GM21576 (cell line): ENCODE results near the gene PSMB10.

Experiments
- ATAC-seq: cut with Tn5 transposase; IDR thresholded peaks from one replicate; pipeline ENCODE4 v1.9.1; 2021; ENCODE audit warnings: mild to moderate bottlenecking, moderate library complexity; ENCODE audit not compliant: unreplicated experiment

Gene PSMB10

GRCh38 chr16:67964477-67965131, 28.0 kb upstream of the PSMB10 start:
- ATAC-seq = no peak

- no peak for ATAC-seq
Measured at GRCh38 chr16:67963662-67964321, 27.1 kb upstream of the PSMB10 start.

- ATAC-seq = no peak
Measured at GRCh38 chr16:67963292-67963661, 26.6 kb upstream of the PSMB10 start.

GRCh38 chr16:67962135-67962534, 25.5 kb upstream of the PSMB10 start:
- ATAC-seq = no peak

GRCh38 chr16:67961551-67961957, 24.9 kb upstream of the PSMB10 start:
- ATAC-seq = no peak

GRCh38 chr16:67959536-67960329, 23.1 kb upstream of the PSMB10 start:
- no peak for ATAC-seq

- ATAC-seq = no peak
Measured at GRCh38 chr16:67957622-67958021, 21.0 kb upstream of the PSMB10 start.

- ATAC-seq = no peak
Measured at GRCh38 chr16:67954421-67955196, 18.0 kb upstream of the PSMB10 start.

GRCh38 chr16:67953641-67954375, 17.2 kb upstream of the PSMB10 start:
- ATAC-seq = no peak

GRCh38 chr16:67951485-67951884, 14.8 kb upstream of the PSMB10 start:
- ATAC-seq = no peak

- no peak for ATAC-seq
Measured at GRCh38 chr16:67950335-67950843, 13.7 kb upstream of the PSMB10 start.

GRCh38 chr16:67949645-67950044, 13.0 kb upstream of the PSMB10 start:
- ATAC-seq = no peak

- ATAC-seq = no peak
Measured at GRCh38 chr16:67948015-67948414, 11.4 kb upstream of the PSMB10 start.

- no peak for ATAC-seq
Measured at GRCh38 chr16:67946966-67947558, 10.4 kb upstream of the PSMB10 start.

GRCh38 chr16:67946128-67946569, 9.5 kb upstream of the PSMB10 start:
- no peak for ATAC-seq

- ATAC-seq = no peak
Measured at GRCh38 chr16:67945392-67945933, 8.8 kb upstream of the PSMB10 start.

- ATAC-seq = no peak
Measured at GRCh38 chr16:67944690-67945391, 8.2 kb upstream of the PSMB10 start.

GRCh38 chr16:67943619-67944504, 7.2 kb upstream of the PSMB10 start, which contains the start of gene LCAT:
Gene LCAT (minus strand): TSS chr16:67944120. CDS start chr16:67944101, 19 bp downstream.
- no peak for ATAC-seq
